ENCODE results near the gene NFIX.
"Not testable (repeated sequence)": the region's sequence is repeated elsewhere in the genome, so short reads cannot be mapped to it uniquely, and the experiment has no call there.

The NFIX gene

DNA sequence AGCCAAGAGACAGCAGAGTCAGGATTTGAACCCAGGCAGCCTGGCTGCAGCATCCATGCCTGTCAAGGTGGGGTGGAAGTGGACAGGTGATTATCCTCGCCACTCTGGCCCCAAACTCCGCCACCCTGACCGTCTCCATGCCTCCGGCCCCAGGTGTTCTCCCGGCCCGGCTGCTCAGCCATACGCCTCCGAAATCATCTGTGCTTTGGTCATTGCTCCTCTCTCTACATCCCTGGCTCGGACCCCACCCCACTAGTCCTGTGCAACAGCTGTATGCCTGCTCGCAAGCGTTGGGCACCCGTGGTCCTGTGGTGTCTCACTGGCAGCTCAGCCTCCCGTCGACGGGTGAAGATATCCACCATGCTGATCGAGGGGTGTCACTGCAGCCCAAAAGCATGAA lies 22.0 kb upstream of the NFIX start:
- no peak for FAIRE-seq
- no peak for DNase-seq (ENCODE audit: insufficient read length, low spot score)
- TF ChIP-seq POLR2A (IDR thresholded peaks at IDR 0.05; ENCODE audit: low read depth, low read length) = no peak

DNA sequence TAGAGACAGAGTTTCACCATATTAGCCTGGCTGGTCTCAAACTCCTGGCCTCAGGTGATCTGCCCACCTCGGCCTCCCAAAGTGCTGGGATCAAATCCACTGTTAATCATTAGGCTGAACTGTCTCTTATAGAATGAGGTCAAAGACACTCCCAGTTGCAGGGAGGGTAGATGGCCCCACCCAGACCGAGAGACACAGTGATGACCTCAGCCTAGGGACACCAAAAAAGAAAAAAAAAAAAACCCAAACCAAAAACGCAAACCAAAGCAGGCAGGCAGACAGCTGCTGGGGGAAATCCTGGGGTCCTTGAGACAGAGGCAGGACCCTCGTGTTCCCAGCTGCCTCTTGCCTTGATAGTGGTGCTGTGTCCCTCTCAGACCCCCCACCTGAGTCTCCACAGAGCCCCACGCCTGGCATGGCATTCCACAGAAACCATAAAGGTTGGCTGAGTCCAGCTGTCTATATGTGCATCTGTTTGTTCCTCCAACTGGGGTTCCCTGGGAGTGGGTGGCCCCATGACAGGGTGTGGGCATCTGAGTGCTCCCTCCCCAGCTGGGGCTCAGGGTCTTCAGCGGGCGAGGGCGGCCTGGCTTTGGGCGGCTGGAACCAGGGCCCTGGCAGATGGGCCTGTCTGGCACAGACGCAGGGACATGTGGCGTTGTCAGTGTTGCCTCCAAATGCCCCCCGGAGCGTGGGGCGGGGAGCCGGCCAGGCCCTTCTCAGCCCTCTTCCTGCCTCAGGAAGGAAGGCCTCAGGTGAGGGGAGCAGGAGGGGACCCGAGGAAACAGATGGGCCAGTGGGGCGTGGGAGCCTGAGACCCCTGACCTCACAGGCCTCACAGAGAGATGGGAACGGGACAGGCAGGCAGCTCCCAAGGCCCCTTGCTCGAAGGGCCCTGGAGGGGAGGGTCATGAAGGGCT lies 20.7 kb upstream of the NFIX start:
- FAIRE-seq = no peak
- no peak for TF ChIP-seq POLR2A (IDR thresholded peaks at IDR 0.05; ENCODE audit: low read depth, low read length)
- DNase-seq (ENCODE audit: insufficient read length, low spot score) = no peak

DNA sequence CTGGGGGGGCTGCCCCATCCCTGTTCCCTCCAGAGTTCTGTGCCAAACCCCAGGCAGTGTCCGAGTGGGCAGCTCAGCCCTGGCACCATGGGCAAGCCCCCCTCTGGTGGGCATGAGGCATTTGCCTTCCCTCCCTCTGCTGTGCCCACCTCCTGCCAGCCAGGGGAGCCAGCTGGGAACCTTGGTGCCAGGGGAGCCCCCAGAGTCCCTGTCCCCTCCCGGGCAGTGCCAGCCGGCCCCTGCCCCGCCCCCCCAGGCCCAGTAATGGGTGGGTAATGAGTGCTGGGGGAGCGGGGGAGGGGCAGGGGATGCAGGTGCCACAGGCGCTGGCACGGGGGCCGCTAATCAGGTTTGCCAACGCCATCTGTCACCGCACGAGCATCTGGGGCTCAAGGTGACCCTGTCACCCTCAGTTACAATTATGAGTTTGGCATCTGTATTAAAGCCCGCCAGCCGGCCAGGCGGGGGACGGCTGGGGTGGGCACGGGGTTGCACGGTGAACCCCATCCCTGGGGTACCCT lies 20.0 kb upstream of the NFIX start:
- no peak for FAIRE-seq
- DNase-seq (ENCODE audit: insufficient read length, low spot score) = no peak
- TF ChIP-seq POLR2A (IDR thresholded peaks at IDR 0.05; ENCODE audit: low read depth, low read length) = no peak

- FAIRE-seq; DNase-seq (ENCODE audit: insufficient read length, low spot score): not testable (repeated sequence)
Measured at GRCh38 chr19:12976109-12976508, 19.2 kb upstream of the NFIX start.

GRCh38 chr19:12979974-12980373 lies 15.3 kb upstream of the NFIX start:
- FAIRE-seq = no peak

GRCh38 chr19:12982648-12983047 lies 12.6 kb upstream of the NFIX start:
- FAIRE-seq = no peak
- no peak for DNase-seq (ENCODE audit: insufficient read length, low spot score)
- TF ChIP-seq POLR2A (IDR thresholded peaks at IDR 0.05; ENCODE audit: low read depth, low read length) = no peak

More at GRCh38 chr19:12979974-12980373, 15.3 kb upstream of the NFIX start:
- DNase-seq (ENCODE audit: insufficient read length, low spot score) = no peak
- TF ChIP-seq POLR2A (IDR thresholded peaks at IDR 0.05; ENCODE audit: low read depth, low read length) = no peak

GRCh38 chr19:12983091-12983490 lies 12.2 kb upstream of the NFIX start:
- DNase-seq (ENCODE audit: insufficient read length, low spot score) = no peak
- FAIRE-seq = no peak
- TF ChIP-seq POLR2A (IDR thresholded peaks at IDR 0.05; ENCODE audit: low read depth, low read length) = no peak

GRCh38 chr19:12983542-12984142 lies 11.6 kb upstream of the NFIX start:
- peak; percentile 71 for DNase-seq (ENCODE audit: insufficient read length, low spot score)
- no peak for TF ChIP-seq POLR2A (IDR thresholded peaks at IDR 0.05; ENCODE audit: low read depth, low read length)
- FAIRE-seq = no peak

DNA sequence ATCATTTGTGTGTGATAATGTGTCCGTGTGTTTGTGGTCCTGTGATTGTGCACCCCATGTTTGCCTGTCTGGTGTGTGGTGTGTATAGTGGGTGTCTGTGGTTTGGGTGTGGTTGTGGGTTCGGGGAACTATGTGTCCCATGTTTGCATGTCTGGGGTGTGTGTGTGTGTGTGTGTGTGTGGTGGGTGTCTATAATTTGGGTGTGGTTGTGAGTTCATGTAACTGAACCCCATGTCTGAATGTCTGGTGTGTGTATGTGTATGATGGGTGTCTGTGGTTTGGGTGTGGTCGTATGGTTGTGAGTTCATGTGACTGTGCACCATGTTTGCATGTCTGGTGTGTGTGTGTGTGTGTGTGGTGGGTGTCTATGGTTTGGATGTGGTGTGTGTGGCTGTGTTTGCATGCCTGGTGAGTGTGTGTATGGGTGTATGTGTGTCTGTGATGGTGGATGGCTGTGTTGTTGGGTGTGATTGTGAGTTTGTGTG lies 11.1 kb upstream of the NFIX start:
- TF ChIP-seq POLR2A (IDR thresholded peaks at IDR 0.05; ENCODE audit: low read depth, low read length) = no peak
- DNase-seq (ENCODE audit: insufficient read length, low spot score) (no peak), FAIRE-seq (no peak)

DNA sequence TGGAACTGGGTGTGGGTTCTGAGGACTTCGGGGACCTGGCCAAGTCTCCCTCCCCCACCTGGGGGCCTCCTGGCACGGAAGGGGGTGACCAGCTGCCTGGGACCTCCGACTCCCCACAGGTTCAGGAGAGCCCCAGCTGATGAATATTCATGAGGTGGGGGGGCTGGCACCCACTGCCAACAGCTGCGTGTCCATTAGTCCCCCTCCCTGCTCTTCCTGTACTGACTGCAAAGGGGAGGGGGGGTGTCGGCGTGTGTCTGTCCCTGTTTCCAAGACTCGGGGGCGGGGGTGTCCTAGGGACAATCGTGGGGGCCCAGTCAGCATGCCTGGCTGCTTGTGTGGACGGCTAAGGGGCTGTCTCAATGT lies 10.6 kb upstream of the NFIX start:
- DNase-seq (ENCODE audit: insufficient read length, low spot score) = no peak
- no peak for TF ChIP-seq POLR2A (IDR thresholded peaks at IDR 0.05; ENCODE audit: low read depth, low read length)
- no peak for FAIRE-seq

- no peak for TF ChIP-seq POLR2A (IDR thresholded peaks at IDR 0.05; ENCODE audit: low read depth, low read length)
- FAIRE-seq = no peak
- DNase-seq (ENCODE audit: insufficient read length, low spot score) = no peak
Measured at GRCh38 chr19:12985049-12985776, 10.1 kb upstream of the NFIX start.

DNA sequence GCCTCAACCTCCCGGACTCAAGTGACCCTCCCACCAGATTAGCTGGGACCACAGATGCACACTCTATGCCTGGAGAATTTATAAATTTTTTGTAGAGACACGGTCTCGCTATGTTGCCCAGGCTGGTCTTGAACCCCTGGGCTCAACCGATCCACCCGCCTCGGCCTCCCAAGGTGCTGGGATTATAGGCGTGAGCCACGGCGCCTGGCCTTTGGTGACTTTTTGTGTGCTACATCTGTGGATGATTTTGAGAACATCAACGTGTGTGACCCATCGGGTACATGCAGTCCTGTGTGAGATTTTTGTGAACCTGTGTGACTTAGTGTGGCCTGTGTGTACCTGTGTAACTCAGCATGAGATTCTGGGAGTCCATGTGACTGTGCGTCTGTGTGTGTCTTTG lies 8.5 kb upstream of the NFIX start:
- no peak for FAIRE-seq
- DNase-seq (ENCODE audit: insufficient read length, low spot score) = no peak
- no peak for TF ChIP-seq POLR2A (IDR thresholded peaks at IDR 0.05; ENCODE audit: low read depth, low read length)

DNA sequence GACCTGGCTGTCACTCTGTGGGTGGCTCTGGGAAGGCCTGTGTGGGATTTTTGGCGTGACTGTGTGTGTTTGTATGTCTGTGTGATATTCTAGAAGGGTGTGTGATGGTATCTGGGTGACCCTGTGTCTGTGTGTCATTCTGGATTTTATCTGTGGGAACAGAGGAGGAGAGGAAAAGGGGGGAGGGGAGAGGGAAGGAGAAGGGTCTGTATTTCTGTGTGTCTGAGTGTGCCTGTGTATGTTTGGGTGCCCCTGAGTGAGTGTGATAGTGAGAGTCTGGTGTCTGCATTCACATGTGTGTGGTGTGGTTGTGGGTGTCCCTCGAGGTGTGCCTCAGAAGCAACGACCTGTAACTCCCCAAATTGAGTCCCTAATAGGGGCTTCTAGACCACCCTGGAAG lies 8.1 kb upstream of the NFIX start:
- no peak for TF ChIP-seq POLR2A (IDR thresholded peaks at IDR 0.05; ENCODE audit: low read depth, low read length)
- DNase-seq (ENCODE audit: insufficient read length, low spot score) = no peak
- FAIRE-seq = no peak

DNA sequence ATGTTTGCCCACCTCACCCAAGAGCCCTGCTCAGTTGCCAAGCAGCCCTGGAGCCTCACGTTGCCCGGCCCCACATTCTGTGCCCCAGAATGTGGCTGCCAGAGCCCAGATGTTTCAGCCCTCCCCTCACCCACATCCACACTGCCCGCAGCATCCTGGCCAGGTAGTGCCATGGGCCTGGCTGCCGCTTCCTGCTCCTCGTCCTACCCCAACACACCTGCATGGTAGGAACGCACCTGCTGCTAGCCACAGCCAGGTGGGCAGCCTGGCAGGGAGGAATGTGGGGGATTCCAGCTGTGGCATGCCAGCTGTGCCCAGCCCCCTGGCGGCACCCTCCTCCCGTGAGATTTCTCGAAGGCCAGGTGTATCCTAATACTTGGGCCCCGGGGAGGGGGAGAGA lies 7.5 kb upstream of the NFIX start:
- DNase-seq (ENCODE audit: insufficient read length, low spot score) (no peak), FAIRE-seq (no peak)
- TF ChIP-seq POLR2A (IDR thresholded peaks at IDR 0.05; ENCODE audit: low read depth, low read length) = no peak
